Vagina (tissue), 2 donors: ENCODE data around the gene RINL.

Experiments
- POLR2A ChIP-seq, 2 donors: fragments of 450-650 bp; IDR thresholded peaks; one replicate each; pipeline ENCODE4 v1.6.1; 2017; ENCODE audit warnings: antibody characterized with exemption in 2 of 2, mild to moderate bottlenecking in 2 of 2, moderate library complexity in 2 of 2
- TF ChIP-seq, protein P1 (sequence below), 3 experiments: fragments of 450-650 bp in 2 of 3; fragments of 200-600 bp in 1 of 3; sonication (generic) in 1 of 3; IDR thresholded peaks; one replicate each; pipeline ENCODE4 v1.5.1; 2017 to 2019; ENCODE audit warnings: antibody characterized with exemption in 3 of 3, mild to moderate bottlenecking in 2 of 3, moderate library complexity in 2 of 3

DNA sequence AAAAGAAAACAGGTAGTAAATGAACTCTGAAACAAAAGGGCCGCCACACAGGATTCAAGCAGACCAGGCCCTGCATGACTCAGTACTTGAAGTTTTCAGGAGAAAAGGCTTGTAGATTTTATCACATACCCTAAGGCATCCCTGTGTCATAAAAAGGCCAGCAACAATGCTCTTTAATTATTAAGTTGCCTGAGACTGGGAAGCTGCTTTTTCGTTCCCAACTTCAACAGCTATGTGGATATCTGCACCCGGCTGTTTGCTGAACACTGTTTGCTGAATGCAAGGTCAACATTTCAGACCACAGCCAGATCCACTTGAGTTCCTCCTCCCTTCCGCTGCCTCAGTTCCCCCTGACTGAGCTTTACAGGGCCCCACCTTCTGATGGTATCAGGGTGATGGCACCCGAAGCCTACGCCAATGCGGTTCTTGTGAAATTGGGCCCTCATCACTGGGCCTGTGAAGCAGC, 40.4 kb downstream of the RINL start:
- TF ChIP-seq, protein P1, sequence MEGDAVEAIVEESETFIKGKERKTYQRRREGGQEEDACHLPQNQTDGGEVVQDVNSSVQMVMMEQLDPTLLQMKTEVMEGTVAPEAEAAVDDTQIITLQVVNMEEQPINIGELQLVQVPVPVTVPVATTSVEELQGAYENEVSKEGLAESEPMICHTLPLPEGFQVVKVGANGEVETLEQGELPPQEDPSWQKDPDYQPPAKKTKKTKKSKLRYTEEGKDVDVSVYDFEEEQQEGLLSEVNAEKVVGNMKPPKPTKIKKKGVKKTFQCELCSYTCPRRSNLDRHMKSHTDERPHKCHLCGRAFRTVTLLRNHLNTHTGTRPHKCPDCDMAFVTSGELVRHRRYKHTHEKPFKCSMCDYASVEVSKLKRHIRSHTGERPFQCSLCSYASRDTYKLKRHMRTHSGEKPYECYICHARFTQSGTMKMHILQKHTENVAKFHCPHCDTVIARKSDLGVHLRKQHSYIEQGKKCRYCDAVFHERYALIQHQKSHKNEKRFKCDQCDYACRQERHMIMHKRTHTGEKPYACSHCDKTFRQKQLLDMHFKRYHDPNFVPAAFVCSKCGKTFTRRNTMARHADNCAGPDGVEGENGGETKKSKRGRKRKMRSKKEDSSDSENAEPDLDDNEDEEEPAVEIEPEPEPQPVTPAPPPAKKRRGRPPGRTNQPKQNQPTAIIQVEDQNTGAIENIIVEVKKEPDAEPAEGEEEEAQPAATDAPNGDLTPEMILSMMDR (IDR thresholded peaks at IDR 0.05): no peak
- no peak for TF ChIP-seq POLR2A (IDR thresholded peaks at IDR 0.05)
